Cardiac muscle cell (in vitro differentiated cells and primary cell): ENCODE data around the gene APOB. TPM values are rescaled to one million over a fixed set of nuclear protein-coding genes. Genes with fewer than 3 reads are reported as not detected.

Source experiments
- DNase-seq, 2 donors: peaks; one replicate each; pipeline versions ENCODE4 v3.0.0 to v3.0.0-alpha.2; 2010 to 2017; ENCODE audit warnings: low read depth in 1 of 2, low spot score in 1 of 2
- H3K27ac ChIP-seq: fragments of 200-600 bp; sonication (generic); 2 replicates; pipeline ENCODE4 v1.5.1; 2016
- H3K27me3 ChIP-seq: fragments of 200-600 bp; sonication (generic); 2 replicates; pipeline ENCODE4 v1.6.0; 2016; ENCODE audit warnings: control low read depth
- H3K36me3 ChIP-seq: fragments of 200-600 bp; sonication (generic); 2 replicates; pipeline ENCODE4 v1.5.1; 2016; ENCODE audit warnings: control low read depth
- H3K4me1 ChIP-seq: fragments of 200-600 bp; sonication (generic); 2 replicates; pipeline ENCODE4 v1.8.1; 2017; ENCODE audit warnings: low read depth, mild to moderate bottlenecking, mixed run types
- H3K4me3 ChIP-seq: fragments of 200-600 bp; sonication (generic); 2 replicates; pipeline ENCODE4 v1.5.1; 2016; ENCODE audit warnings: mild to moderate bottlenecking
- H3K9me3 ChIP-seq: fragments of 200-600 bp; sonication (generic); 2 replicates; pipeline ENCODE4 v1.5.1; 2017; ENCODE audit warnings: low read depth, mild to moderate bottlenecking, control low read depth
- polyA plus RNA-seq: library from polyadenylated mRNA; unstranded; fragments of >200 nt; fragmentation: Nextera tagmentation; extraction: Ambion mirVana; gene quantifications from 2 replicates; pipeline ENCODE4 v1.2.1, GENCODE V29; 2016
- total RNA-seq: library from RNA; depleted of rRNA; stranded (reverse); fragments of >200 nt; gene quantifications from 2 replicates; pipeline ENCODE4 v1.2.3, GENCODE V29; 2016
- TF ChIP-seq, protein P1 (sequence below): IDR thresholded peaks from 2 replicates; pipeline ENCODE4 v1.5.1; 2012; ENCODE audit warnings: low read depth, mild to moderate bottlenecking, low read length

APOB gene
- total and polyA plus RNA-seq, 2 experiments from 2014 or later: 0.15 to 0.26 TPM

DNA sequence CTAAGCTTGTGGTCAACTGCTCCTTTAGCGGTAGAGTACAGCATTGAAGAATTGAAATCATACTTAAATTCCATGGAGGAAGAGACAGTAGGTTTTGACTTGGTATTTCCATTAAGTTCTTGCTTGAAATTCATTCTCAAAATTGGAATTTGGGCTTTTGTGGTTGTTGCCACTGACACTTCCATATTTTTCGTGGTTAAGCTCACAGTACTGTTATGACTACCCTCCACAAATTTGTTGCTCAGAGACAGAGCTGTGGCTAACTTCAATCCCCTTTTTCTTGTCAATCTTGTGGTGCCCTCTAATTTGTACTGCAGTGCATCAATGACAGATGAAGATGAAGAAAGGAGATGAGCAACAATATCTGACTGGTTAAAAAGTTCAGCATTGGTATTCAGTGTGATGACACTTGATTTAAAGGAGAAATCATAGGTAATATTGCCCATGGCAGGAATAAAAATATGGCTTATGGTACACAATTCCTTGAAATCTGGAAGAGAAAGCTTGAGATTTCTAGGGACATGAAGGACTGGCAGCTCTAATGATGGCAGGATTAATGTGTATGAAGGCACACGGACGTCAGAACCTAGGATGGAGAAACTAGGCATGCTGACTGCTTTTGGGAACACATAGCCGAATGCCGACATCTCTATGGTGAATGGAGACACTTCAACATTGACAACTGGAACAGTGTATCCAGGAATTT lies 37.3 kb downstream of the APOB start:
- Histone ChIP-seq H3K27me3 (no peaks in the 10 kb centered on the region), H3K36me3 (no peaks in the 10 kb centered on the region), H3K9me3 (no peaks in the 10 kb centered on the region), H3K4me1 (peaks cover 7% of the 10 kb centered on the region), H3K27ac (no peak overlapping the region), H3K4me3 (no peak overlapping the region)
- DNase-seq: no peak
- TF ChIP-seq, protein P1, sequence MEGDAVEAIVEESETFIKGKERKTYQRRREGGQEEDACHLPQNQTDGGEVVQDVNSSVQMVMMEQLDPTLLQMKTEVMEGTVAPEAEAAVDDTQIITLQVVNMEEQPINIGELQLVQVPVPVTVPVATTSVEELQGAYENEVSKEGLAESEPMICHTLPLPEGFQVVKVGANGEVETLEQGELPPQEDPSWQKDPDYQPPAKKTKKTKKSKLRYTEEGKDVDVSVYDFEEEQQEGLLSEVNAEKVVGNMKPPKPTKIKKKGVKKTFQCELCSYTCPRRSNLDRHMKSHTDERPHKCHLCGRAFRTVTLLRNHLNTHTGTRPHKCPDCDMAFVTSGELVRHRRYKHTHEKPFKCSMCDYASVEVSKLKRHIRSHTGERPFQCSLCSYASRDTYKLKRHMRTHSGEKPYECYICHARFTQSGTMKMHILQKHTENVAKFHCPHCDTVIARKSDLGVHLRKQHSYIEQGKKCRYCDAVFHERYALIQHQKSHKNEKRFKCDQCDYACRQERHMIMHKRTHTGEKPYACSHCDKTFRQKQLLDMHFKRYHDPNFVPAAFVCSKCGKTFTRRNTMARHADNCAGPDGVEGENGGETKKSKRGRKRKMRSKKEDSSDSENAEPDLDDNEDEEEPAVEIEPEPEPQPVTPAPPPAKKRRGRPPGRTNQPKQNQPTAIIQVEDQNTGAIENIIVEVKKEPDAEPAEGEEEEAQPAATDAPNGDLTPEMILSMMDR: no peak

DNA sequence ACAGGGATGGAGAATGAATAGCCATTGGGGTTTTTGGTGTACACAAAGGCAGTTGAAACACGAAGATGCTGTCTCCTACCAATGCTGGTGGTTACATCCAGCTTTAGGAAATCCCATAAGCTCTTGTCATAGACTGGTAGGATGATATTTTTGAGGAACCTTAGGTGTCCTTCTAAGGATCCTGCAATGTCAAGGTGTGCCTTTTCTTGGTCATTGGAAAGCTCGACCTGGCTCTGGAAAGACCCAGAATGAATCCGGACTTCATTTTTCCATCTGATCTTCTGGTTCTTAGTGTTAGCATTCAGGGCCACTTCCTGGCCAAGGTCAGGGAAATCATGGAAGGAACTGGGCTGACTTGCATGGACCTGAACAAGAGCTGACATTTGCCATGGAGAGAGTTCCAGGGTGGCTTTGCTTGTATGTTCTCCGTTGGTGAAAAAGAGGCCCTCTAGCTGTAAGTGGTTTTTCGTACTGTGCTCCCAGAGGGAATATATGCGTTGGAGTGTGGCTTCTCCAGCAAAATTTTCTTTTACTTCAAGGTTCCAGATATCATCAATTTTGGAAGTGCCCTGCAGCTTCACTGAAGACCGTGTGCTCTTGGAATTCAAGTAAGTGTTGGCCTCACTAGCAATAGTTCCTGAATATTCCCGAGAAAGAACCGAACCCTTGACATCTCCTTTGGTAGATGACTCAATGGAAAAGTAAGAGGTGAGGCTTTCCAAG lies 38.0 kb downstream of the APOB start:
- TF ChIP-seq, protein P1: no peak
- Histone ChIP-seq H3K36me3 (no peaks in the 10 kb centered on the region), H3K27me3 (no peaks in the 10 kb centered on the region), H3K27ac (no peak overlapping the region), H3K9me3 (no peaks in the 10 kb centered on the region), H3K4me3 (no peak overlapping the region), H3K4me1 (peaks cover 3% of the 10 kb centered on the region)
- no peak for DNase-seq

DNA sequence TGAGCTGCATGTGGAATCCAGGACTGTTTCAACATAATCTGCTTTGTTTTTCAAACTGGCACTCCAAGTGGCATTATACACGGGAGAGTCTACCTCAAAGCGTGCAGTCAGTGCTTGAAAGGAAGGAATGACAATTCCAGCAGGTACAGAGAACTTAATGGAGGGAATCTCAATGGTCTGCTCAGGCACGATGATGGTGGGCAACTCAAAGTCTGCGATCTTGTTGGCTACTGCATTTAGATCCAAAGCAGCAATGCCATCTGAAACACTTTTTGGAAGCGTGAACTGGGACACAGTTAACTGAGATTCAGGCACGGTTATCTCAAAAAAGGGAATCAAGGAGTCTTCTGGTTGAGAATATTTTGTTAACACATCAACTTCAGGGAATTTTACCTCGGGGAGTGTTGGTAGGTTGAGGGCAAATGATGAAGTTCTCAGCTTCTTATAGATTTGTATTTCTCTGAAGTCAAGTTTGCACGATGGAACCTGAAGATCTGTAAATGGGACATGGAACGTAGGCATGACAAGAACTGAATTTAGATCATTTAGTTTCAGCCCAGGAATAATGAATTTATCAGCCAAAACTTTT lies 38.7 kb downstream of the APOB start:
- no peaks in the 10 kb centered on the region for H3K9me3 ChIP-seq
- no peaks in the 10 kb centered on the region for H3K36me3 ChIP-seq
- no peaks in the 10 kb centered on the region for H3K4me1 ChIP-seq
- no peaks in the 10 kb centered on the region for H3K27me3 ChIP-seq
- no peak for DNase-seq
- H3K27ac ChIP-seq: no peak overlapping the region
- no peak overlapping the region for H3K4me3 ChIP-seq
- TF ChIP-seq, protein P1: no peak

DNA sequence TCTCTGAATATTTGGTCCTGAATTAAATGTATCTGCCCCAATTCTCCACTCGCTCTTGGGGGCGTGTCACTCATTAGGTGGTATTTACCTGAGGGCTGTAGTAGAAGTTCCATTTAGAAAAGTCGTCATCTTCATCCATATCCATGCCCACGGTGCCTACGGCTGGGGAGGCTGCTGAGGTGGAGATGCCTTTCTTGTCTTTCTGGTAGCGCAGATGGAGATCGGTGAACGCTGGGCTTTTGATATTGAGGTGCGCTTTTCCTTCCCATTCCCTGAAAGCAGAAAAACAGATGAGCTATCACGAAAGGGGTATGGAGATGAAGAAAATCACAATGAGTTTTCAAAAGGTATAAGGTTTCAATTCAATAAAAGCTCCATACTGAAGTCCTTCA lies 39.7 kb downstream of the APOB start:
- no peaks in the 10 kb centered on the region for H3K9me3 ChIP-seq
- DNase-seq: no peak
- no peak overlapping the region for H3K27ac ChIP-seq
- H3K36me3 ChIP-seq: no peaks in the 10 kb centered on the region
- H3K4me1 ChIP-seq: no peaks in the 10 kb centered on the region
- H3K27me3 ChIP-seq: no peaks in the 10 kb centered on the region
- H3K4me3 ChIP-seq: no peak overlapping the region
- TF ChIP-seq, protein P1: no peak

DNA sequence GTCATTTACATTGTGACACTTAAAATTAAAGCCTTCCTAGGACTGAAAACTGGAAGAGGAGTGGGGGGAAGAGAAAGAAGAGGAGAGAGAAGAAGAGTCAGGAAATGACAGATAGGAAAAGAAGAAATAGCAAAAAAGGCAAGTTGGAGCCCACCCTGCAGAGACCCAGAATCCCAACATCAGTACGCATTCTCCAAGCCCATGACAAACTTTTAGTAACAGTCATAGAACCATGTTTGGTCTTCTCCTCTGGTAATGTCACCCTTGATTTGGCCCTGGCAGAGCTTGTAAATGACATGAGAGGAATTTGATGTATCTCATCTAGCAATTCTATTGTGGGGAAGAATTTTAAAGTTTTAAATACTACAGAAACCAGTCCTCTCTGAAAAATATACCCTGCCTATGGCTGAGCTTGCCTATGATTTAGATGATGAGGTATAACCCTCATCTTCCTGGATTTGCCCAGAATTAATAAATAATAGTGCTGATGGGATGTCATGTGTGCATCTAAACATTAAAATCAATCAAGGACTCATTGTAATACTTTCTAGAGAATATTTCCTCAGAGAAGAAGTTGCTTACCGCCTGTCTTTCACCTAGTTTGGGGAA lies 40.2 kb downstream of the APOB start:
- Histone ChIP-seq H3K36me3 (no peaks in the 10 kb centered on the region), H3K4me1 (no peaks in the 10 kb centered on the region), H3K27me3 (no peaks in the 10 kb centered on the region), H3K27ac (no peak overlapping the region), H3K9me3 (no peaks in the 10 kb centered on the region), H3K4me3 (no peak overlapping the region)
- TF ChIP-seq, protein P1: no peak
- DNase-seq: no peak
